HG02970 (cell line): ENCODE measurements around the gene CYP46A1.

Experiments used
- ATAC-seq: cut with Tn5 transposase; IDR thresholded peaks from one replicate; pipeline ENCODE4 v1.9.1; 2021; ENCODE audit warnings: mild to moderate bottlenecking, moderate library complexity, moderate number of reproducible peaks; ENCODE audit not compliant: unreplicated experiment, low FRiP score

Gene CYP46A1

GRCh38 chr14:99737956-99738667 lies 54.0 kb downstream of the CYP46A1 start:
- no peak for ATAC-seq

GRCh38 chr14:99740411-99740810 lies 56.3 kb downstream of the CYP46A1 start:
- ATAC-seq, result no peak

- ATAC-seq, result no peak
Observed at GRCh38 chr14:99741227-99741976, 57.3 kb downstream of the CYP46A1 start.

- ATAC-seq, result no peak
Observed at GRCh38 chr14:99742074-99742473, 58.0 kb downstream of the CYP46A1 start.

GRCh38 chr14:99742509-99743487 lies 58.7 kb downstream of the CYP46A1 start:
- no peak for ATAC-seq

GRCh38 chr14:99744199-99744872 lies 60.2 kb downstream of the CYP46A1 start:
- no peak for ATAC-seq

GRCh38 chr14:99744873-99745224 lies 60.8 kb downstream of the CYP46A1 start:
- ATAC-seq, result no peak

GRCh38 chr14:99745307-99745951 lies 61.3 kb downstream of the CYP46A1 start:
- ATAC-seq, result no peak

- no peak for ATAC-seq
Observed at GRCh38 chr14:99747167-99747566, 63.1 kb downstream of the CYP46A1 start.

- ATAC-seq, result no peak
Observed at GRCh38 chr14:99747582-99748330, 63.7 kb downstream of the CYP46A1 start.

GRCh38 chr14:99748529-99748928 lies 64.4 kb downstream of the CYP46A1 start:
- no peak for ATAC-seq

- ATAC-seq, result no peak
Observed at GRCh38 chr14:99749142-99749541, 65.0 kb downstream of the CYP46A1 start.

- ATAC-seq, result no peak
Observed at GRCh38 chr14:99749763-99750715, 65.9 kb downstream of the CYP46A1 start.

GRCh38 chr14:99750746-99751450 lies 66.8 kb downstream of the CYP46A1 start:
- no peak for ATAC-seq

GRCh38 chr14:99751539-99752485 lies 67.7 kb downstream of the CYP46A1 start:
- ATAC-seq, result no peak

GRCh38 chr14:99752486-99753121 lies 68.5 kb downstream of the CYP46A1 start:
- no peak for ATAC-seq
